Measurements from ENCODE around the gene SERPINF2.
"Not testable (repeated sequence)": the region's sequence is repeated elsewhere in the genome, so short reads cannot be mapped to it uniquely, and the experiment has no call there.

SERPINF2 gene

GRCh38 chr17:1716912-1717695 lies 25.6 kb upstream of the SERPINF2 start (continued):
- TF ChIP-seq ZNF121 (tag by site-specific recombination; IDR thresholded peaks at IDR 0.05): no peak
- 0 out of 2 replicates have a peak, but pooled peaks have one; percentile 41 for TF ChIP-seq MZF1 (tag by site-specific recombination; IDR thresholded peaks at IDR 0.05; ENCODE audit: borderline replicate concordance)
- no peak for TF ChIP-seq ZNF175 (tag by site-specific recombination; IDR thresholded peaks at IDR 0.05)
- TF ChIP-seq SCRT1 (tag by site-specific recombination; IDR thresholded peaks at IDR 0.05; ENCODE audit: borderline replicate concordance): no peak
- TF ChIP-seq ZNF837 (tag by site-specific recombination; IDR thresholded peaks at IDR 0.05): no peak

GRCh38 chr17:1718362-1719165 lies 24.1 kb upstream of the SERPINF2 start:
- H3K36me3 ChIP-seq (ENCODE audit: control insufficient read depth in 2 of 2, insufficient read depth in 1 of 2, low read length in 2 of 2): peaks cover 0 to 3% of the 10 kb centered on the region in 2 experiments; a peak in 1 of 3 replicates
- POLR2A ChIA-PET: interaction anchor here (0.7 to 2.9 kb wide), 4 partner anchors 18 to 567 kb away, joined by 3 to 26 read pairs (median 10); partner anchors contain the start of genes RPA1 and SMYD4
- no peaks in the 10 kb centered on the region for H3K9me3 ChIP-seq (ENCODE audit: control insufficient read depth, insufficient read depth, low read depth, low read length)
- CTCF ChIA-PET: interaction anchor here (0.6 to 8.4 kb wide), 6 partner anchors 10 to 511 kb away, joined by 3 to 104 read pairs (median 4); no protein-coding TSS in a partner anchor
- peaks cover 16% of the 10 kb centered on the region for H3K4me1 ChIP-seq (ENCODE audit: control insufficient read depth, insufficient read depth, low read length)
- H3K4me3 ChIP-seq (ENCODE audit: low read depth, low read length): no peak overlapping the region
- no peak for TF ChIP-seq SCRT2 (tag by site-specific recombination; IDR thresholded peaks at IDR 0.05)
- TF ChIP-seq ZNF692 (tag by site-specific recombination; IDR thresholded peaks at IDR 0.05): no peak
- no peak for TF ChIP-seq FEZF1 (tag by site-specific recombination; IDR thresholded peaks at IDR 0.05)
- H3K27ac ChIP-seq (ENCODE audit: extremely low read depth, low read depth, low read length): no peak overlapping the region

- H3K4me3 ChIP-seq (ENCODE audit: low read depth, low read length): no peak overlapping the region
- POLR2A ChIA-PET: interaction anchor here (0.5 to 1.5 kb wide), 4 partner anchors 48 to 108 kb away, joined by 3 to 5 read pairs (median 4); partner anchors contain the start of gene SMYD4
- no peak overlapping the region for H3K27ac ChIP-seq (ENCODE audit: extremely low read depth, low read depth, low read length)
- CTCF ChIA-PET: interaction anchor here (0.6 to 8.4 kb wide), 40 partner anchors 8 to 677 kb away, joined by 3 to 104 read pairs (median 4); partner anchors contain the start of gene RTN4RL1
- TF ChIP-seq ZNF654 (tag by site-specific recombination; IDR thresholded peaks at IDR 0.05; ENCODE audit: low read depth) (peak; percentile 91), ZNF335 (tag by site-specific recombination; conservative IDR thresholded peaks at IDR 0.05) (peak; percentile 48; the same call in 1 of the 2 replicates), SALL2 (tag by site-specific recombination; IDR thresholded peaks at IDR 0.05; ENCODE audit: borderline replicate concordance) (no peak), KLF17 (tag by site-specific recombination; IDR thresholded peaks at IDR 0.05) (0 out of 2 replicates have a peak, but pooled peaks have one; percentile 46), ZNF398 (tag by site-specific recombination; IDR thresholded peaks at IDR 0.05) (no peak), ZNF629 (tag by site-specific recombination; IDR thresholded peaks at IDR 0.05) (0 out of 2 replicates have a peak, but pooled peaks have one; percentile 14), CTCF (tag by site-specific recombination; IDR thresholded peaks at IDR 0.05) (peak; percentile 83), ZNF2 (tag by site-specific recombination; IDR thresholded peaks at IDR 0.05) (0 out of 2 replicates have a peak, but pooled peaks have one; percentile 41), ZEB2 (tag by site-specific recombination; IDR thresholded peaks at IDR 0.05) (peak; percentile 85), SP7 (tag by site-specific recombination; IDR thresholded peaks at IDR 0.05) (0 out of 2 replicates have a peak, but pooled peaks have one; percentile 13), BCL11A (tag by site-specific recombination; IDR thresholded peaks at IDR 0.05; ENCODE audit: low read depth) (no peak)
- peaks cover 3% of the 10 kb centered on the region for H3K4me1 ChIP-seq (ENCODE audit: control insufficient read depth, insufficient read depth, low read length)
- H3K9me3 ChIP-seq (ENCODE audit: control insufficient read depth, insufficient read depth, low read depth, low read length): no peaks in the 10 kb centered on the region
- peaks cover 0 to 2% of the 10 kb centered on the region in 2 experiments; a peak in 1 of 3 replicates for H3K36me3 ChIP-seq (ENCODE audit: control insufficient read depth in 2 of 2, insufficient read depth in 1 of 2, low read length in 2 of 2)
Measured at GRCh38 chr17:1720856-1721386, 21.8 kb upstream of the SERPINF2 start.

- POLR2A ChIA-PET: interaction anchor here (0.7 to 1.5 kb wide), 4 partner anchors 44 to 301 kb away, joined by 3 to 5 read pairs (median 4); no protein-coding TSS in a partner anchor
- CTCF ChIA-PET: interaction anchor here (0.6 to 8.4 kb wide), 21 partner anchors 9 to 523 kb away, joined by 3 to 104 read pairs (median 4); partner anchors contain the start of gene RTN4RL1
- H3K9me3 ChIP-seq (ENCODE audit: control insufficient read depth, insufficient read depth, low read depth, low read length): not testable (repeated sequence)
Measured at GRCh38 chr17:1722022-1722421, 20.6 kb upstream of the SERPINF2 start.

More at GRCh38 chr17:1722022-1722421, 20.6 kb upstream of the SERPINF2 start:
- not testable (repeated sequence) for H3K4me3 ChIP-seq (ENCODE audit: low read depth, low read length); H3K4me1 ChIP-seq (ENCODE audit: control insufficient read depth, insufficient read depth, low read length); H3K27ac ChIP-seq (ENCODE audit: extremely low read depth, low read depth, low read length)
- H3K36me3 ChIP-seq (ENCODE audit: control insufficient read depth in 2 of 2, insufficient read depth in 1 of 2, low read length in 2 of 2): peaks cover 0 to 13% of the 10 kb centered on the region in 2 experiments; a peak in 1 of 3 replicates
